HepG2 (cell line): ENCODE data around the gene SEC31A. TPM values are rescaled to one million over a fixed set of nuclear protein-coding genes. Genes with fewer than 3 reads are reported as not detected.

Source experiments
- ATAC-seq: fragments of 200-7000 bp; cut with Tn5 transposase; 3 replicates; pipeline ENCODE4 v1.9.1; 2020; ENCODE audit warnings: mild to moderate bottlenecking, moderate library complexity
- BruUV-seq: library from RNA; stranded (reverse); fragments of 400-500 nt; replicated peaks from 2 replicates; lab custom pipeline; 2021; lab: Mats Ljungman, UMichigan
- CTCF ChIA-PET: fragments of 300-600 bp; formaldehyde crosslinking; extraction: SDS; loops from one replicate; lab custom pipeline; 2021; ENCODE audit warnings: low total read pairs, inconsistent platforms, low intra/inter-chr PET ratio; lab: Yijun Ruan, JAX
- POLR2A ChIA-PET: fragments of 350-600 bp; sonication (Branson Sonifier 250); formaldehyde crosslinking; loops from one replicate; lab custom pipeline; 2020; ENCODE audit warnings: antibody characterized with exemption, inconsistent platforms; lab: Yijun Ruan, JAX
- DNase-seq: peaks from one replicate; pipeline ENCODE4 v3.0.0-alpha.2; 2015; ENCODE audit warnings: low spot score
- FAIRE-seq: peaks from 3 replicates; lab custom pipeline; 2011; peaks lifted over from hg19 to GRCh38; lab: Jason Lieb, UNC
- H2AFZ ChIP-seq: one replicate; pipeline ENCODE4 v1.6.1; 2011; ENCODE audit warnings: low read length, inconsistent platforms
- H3K27ac ChIP-seq: fragments of 300-600 bp; 3 replicates; pipeline ENCODE4 v1.8.0; 2011; ENCODE audit warnings: mixed run types, mild to moderate bottlenecking, mixed read lengths, low read length, inconsistent platforms; ENCODE audit not compliant: insufficient read depth; ENCODE audit errors: extremely low read length
- H3K27me3 ChIP-seq, 2 experiments: fragments of 200-600 bp in 1 of 2; 2 replicates in 1 of 2; 3 replicates in 1 of 2; pipeline versions ENCODE4 v1.6.0 to v1.8.0; 2011; ENCODE audit warnings: low read length in 2 of 2, mild to moderate bottlenecking in 2 of 2, moderate library complexity in 2 of 2, inconsistent platforms in 1 of 2; ENCODE audit not compliant: insufficient read depth in 2 of 2, control insufficient read depth in 1 of 2
- H3K36me3 ChIP-seq, 2 experiments: fragments of 200-600 bp in 1 of 2; replicated peaks in 1 of 2; 2 replicates in 1 of 2; 3 replicates in 1 of 2; pipeline versions ENCODE4 v1.5.1 to v1.8.0; 2011; ENCODE audit warnings: low read length in 2 of 2, inconsistent platforms in 1 of 2; ENCODE audit not compliant: insufficient read depth in 2 of 2, control insufficient read depth in 1 of 2
- H3K4me1 ChIP-seq: 2 replicates; pipeline ENCODE4 v1.5.1; 2012; ENCODE audit warnings: low read length, inconsistent platforms; ENCODE audit not compliant: insufficient read depth
- H3K4me2 ChIP-seq: 2 replicates; pipeline ENCODE4 v1.6.0; 2011; ENCODE audit warnings: low read depth, low read length, inconsistent platforms
- H3K4me3 ChIP-seq, 3 experiments: fragments of 200-600 bp in 1 of 3; sonication (generic), shearing (Covaris generic) in 1 of 3; replicated peaks in 1 of 3; 2 replicates each; pipeline ENCODE4 v1.5.1; 2011 to 2016; ENCODE audit warnings: low read length in 3 of 3, inconsistent platforms in 2 of 3, low read depth in 2 of 3, mild to moderate bottlenecking in 2 of 3, control low read depth in 1 of 3, mixed read lengths in 1 of 3; ENCODE audit not compliant: insufficient read depth in 1 of 3
- H3K79me2 ChIP-seq: one replicate; pipeline ENCODE4 v1.6.1; 2011; ENCODE audit warnings: low read length, inconsistent platforms; ENCODE audit not compliant: insufficient read depth
- H3K9ac ChIP-seq: 2 replicates; pipeline ENCODE4 v1.6.0; 2011; ENCODE audit warnings: mild to moderate bottlenecking, low read depth, low read length, inconsistent platforms; ENCODE audit not compliant: insufficient read depth
- H3K9me3 ChIP-seq: 2 replicates; pipeline ENCODE4 v1.5.1; 2012; ENCODE audit warnings: mild to moderate bottlenecking, low read length
- H4K20me1 ChIP-seq: 2 replicates; pipeline ENCODE4 v1.6.0; 2011; ENCODE audit warnings: inconsistent platforms, mild to moderate bottlenecking, low read length, moderate library complexity; ENCODE audit not compliant: insufficient read depth
- CCDC6 ChIP-seq: sonication (generic); formaldehyde crosslinking; IDR thresholded peaks from 2 replicates; pipeline ENCODE4 v1.8.1; 2022; ENCODE audit warnings: mild to moderate bottlenecking, missing genetic modification reagents, moderate library complexity
- CEBPB ChIP-seq: IDR thresholded peaks from 2 replicates; pipeline ENCODE4 v1.6.1; 2011; ENCODE audit warnings: low read depth, low read length, improper control_type of control experiment, borderline replicate concordance
- CREB1 ChIP-seq, 2 experiments: fragments of 450-650 bp in 1 of 2; IDR thresholded peaks; 2 replicates each; pipeline ENCODE4 v1.6.1; 2016 to 2017; ENCODE audit warnings: control low read depth in 1 of 2, mild to moderate bottlenecking in 1 of 2, missing compliant biosample characterization in 1 of 2, missing genetic modification characterization in 1 of 2
- HES4 ChIP-seq: sonication (generic); formaldehyde crosslinking; IDR thresholded peaks from 2 replicates; pipeline ENCODE4 v1.9.0; 2021; ENCODE audit warnings: mild to moderate bottlenecking, missing genetic modification reagents, borderline replicate concordance
- KLF6 ChIP-seq: IDR thresholded peaks from 2 replicates; pipeline ENCODE4 v1.8.0; 2016; ENCODE audit warnings: missing biosample characterization, missing genetic modification reagents
- KLF9 ChIP-seq: IDR thresholded peaks from 2 replicates; pipeline ENCODE4 v1.6.1; 2016; ENCODE audit warnings: low read depth
- NFIC ChIP-seq: IDR thresholded peaks from 2 replicates; pipeline ENCODE4 v1.6.1; 2012; ENCODE audit warnings: mild to moderate bottlenecking, low read length, inconsistent platforms
- SOX6 ChIP-seq, 2 experiments: fragments of 450-650 bp in 1 of 2; sonication (generic) in 1 of 2; formaldehyde crosslinking in 1 of 2; IDR thresholded peaks; 2 replicates each; pipeline versions ENCODE4 v1.4.0 to v1.6.1; 2017 to 2020; ENCODE audit warnings: antibody characterized with exemption in 1 of 2, mild to moderate bottlenecking in 1 of 2, missing genetic modification reagents in 1 of 2
- U2AF2 ChIP-seq: fragments of 200-400 bp; formaldehyde crosslinking; IDR thresholded peaks from 2 replicates; pipeline ENCODE4 v1.6.1; 2017; ENCODE audit warnings: low read depth, mild to moderate bottlenecking, low read length
- ZNF335 ChIP-seq: sonication (generic); formaldehyde crosslinking; IDR thresholded peaks from 2 replicates; pipeline ENCODE4 v1.4.0; 2020; ENCODE audit warnings: missing genetic modification reagents
- ZNF563 ChIP-seq: sonication (generic); formaldehyde crosslinking; IDR thresholded peaks from 2 replicates; pipeline ENCODE4 v1.8.0; 2022; ENCODE audit warnings: mild to moderate bottlenecking, moderate library complexity, missing genetic modification reagents
- WGBS: methylation state at CpG from one replicate; pipeline ENCODE4 v1.1.6; 2017; ENCODE audit warnings: low lambda C conversion rate; 5-methylcytosine and 5-hydroxymethylcytosine counted together
- in situ Hi-C: cut with HindIII; loops from 2 replicates; pipeline ENCODE4 v1.10.0; 2017; ENCODE audit warnings: low pct_unique_long_range_greater_than_20kb; ENCODE audit not compliant: extremely low pct_ligation_motif_present
- intact Hi-C: fragments of 100-400 bp; cut with micrococcal nuclease; formaldehyde crosslinking; loops from one replicate; pipeline ENCODE4 v1.10.0; 2022; ENCODE audit not compliant: unreplicated experiment
- polyA plus RNA-seq, 8 experiments: library from polyadenylated mRNA; depleted of rRNA in 3 of 8; stranded (reverse) in 7 of 8; unstranded in 1 of 8; fragments of >200 nt; fragmentation: Illumina TruSeq in 4 of 8; extraction: Trizol in 4 of 8; gene quantifications; 2 replicates each; pipeline versions ENCODE4 v1.2.1 to v1.2.3, GENCODE V29; 2011 to 2016; ENCODE audit warnings: low read depth in 4 of 8, missing spikeins in 1 of 8, mixed read lengths in 1 of 8; ENCODE audit not compliant: insufficient read depth in 1 of 8
- total RNA-seq, 5 experiments: library from RNA; depleted of rRNA; stranded (reverse); fragments of >200 nt; fragmentation: Illumina TruSeq; extraction: Trizol; gene quantifications; 2 replicates each; pipeline ENCODE4 v1.2.3, GENCODE V29; 2016; ENCODE audit warnings: low read depth in 1 of 5
- TF ChIP-seq, protein P1 (sequence below): sonication (generic); formaldehyde crosslinking; IDR thresholded peaks from 2 replicates; pipeline ENCODE4 v1.4.0; 2020; ENCODE audit warnings: missing genetic modification reagents
- TF ChIP-seq, protein P2 (sequence below): sonication (generic); formaldehyde crosslinking; IDR thresholded peaks from 2 replicates; pipeline ENCODE4 v1.5.0; 2020; ENCODE audit warnings: missing genetic modification reagents, mild to moderate bottlenecking, borderline replicate concordance
- TF ChIP-seq, protein P3 (sequence below): sonication (generic); formaldehyde crosslinking; IDR thresholded peaks from 2 replicates; pipeline ENCODE4 v1.5.1; 2020; ENCODE audit warnings: missing genetic modification reagents, mild to moderate bottlenecking, borderline replicate concordance
- TF ChIP-seq, protein P4 (sequence below): sonication (generic); formaldehyde crosslinking; IDR thresholded peaks from 2 replicates; pipeline ENCODE4 v1.4.0; 2020; ENCODE audit warnings: missing genetic modification reagents
- TF ChIP-seq, protein P5 (sequence below): sonication (generic); formaldehyde crosslinking; IDR thresholded peaks from 2 replicates; pipeline ENCODE4 v1.8.1; 2023; ENCODE audit warnings: mild to moderate bottlenecking, moderate library complexity, missing genetic modification reagents
- TF ChIP-seq, protein P6 (sequence below): conservative IDR thresholded peaks from 2 replicates; pipeline ENCODE4 v1.6.1; 2018; ENCODE audit warnings: missing genetic modification reagents

The SEC31A gene
- total and polyA plus RNA-seq, 2 of the 13 experiments (the other 11 are each of a cell fraction or from before 2014, with no cell fraction given), result 231 to 435 TPM

DNA sequence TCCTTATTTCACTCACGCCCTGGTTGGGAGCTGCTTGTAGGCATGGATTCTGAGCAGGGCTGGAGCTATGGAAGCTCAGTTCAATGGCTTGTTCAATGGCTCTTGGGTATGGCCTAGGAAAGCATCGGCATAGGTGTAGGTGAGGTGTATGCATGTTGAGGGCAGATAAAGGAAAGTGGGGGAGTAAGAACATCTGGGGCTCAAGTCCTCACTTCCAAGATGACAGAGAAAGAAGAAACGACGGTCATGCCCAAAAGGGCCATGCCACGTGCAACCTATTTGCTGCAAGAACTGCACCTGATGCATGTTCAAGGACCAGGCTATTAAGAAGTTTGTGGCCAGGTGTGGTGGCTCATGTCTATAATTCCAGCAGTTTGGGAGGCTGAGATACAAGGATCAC is 115.7 kb downstream of the SEC31A start:
- POLR2A ChIA-PET, result no interaction called here
- no TSS peak for BruUV-seq
- Histone ChIP-seq H3K27ac (no peak overlapping the region), H3K27me3 (peaks cover 0 to 17% of the 10 kb centered on the region in 2 experiments; a peak in 1 of 5 replicates), H3K9me3 (no peaks in the 10 kb centered on the region)
- intact Hi-C loops, result no loop called here
- TF ChIP-seq KLF6 (CRISPR knock-in tag) (no peak), SOX6 (IDR thresholded peaks at IDR 0.05) (no peak), SOX6 (CRISPR knock-in tag; IDR thresholded peaks at IDR 0.05) (no peak), U2AF2 (no peak), ZNF335 (no peak), HES4 (CRISPR knock-in tag) (no peak), CCDC6 (CRISPR knock-in tag) (no peak), ZNF563 (no peak), NFIC (no peak), KLF9 (CRISPR knock-in tag) (no peak), CEBPB (no peak), CREB1 (IDR thresholded peaks at IDR 0.05) (no peak), CREB1 (CRISPR knock-in tag; IDR thresholded peaks at IDR 0.05) (no peak)
- TF ChIP-seq, protein P1, sequence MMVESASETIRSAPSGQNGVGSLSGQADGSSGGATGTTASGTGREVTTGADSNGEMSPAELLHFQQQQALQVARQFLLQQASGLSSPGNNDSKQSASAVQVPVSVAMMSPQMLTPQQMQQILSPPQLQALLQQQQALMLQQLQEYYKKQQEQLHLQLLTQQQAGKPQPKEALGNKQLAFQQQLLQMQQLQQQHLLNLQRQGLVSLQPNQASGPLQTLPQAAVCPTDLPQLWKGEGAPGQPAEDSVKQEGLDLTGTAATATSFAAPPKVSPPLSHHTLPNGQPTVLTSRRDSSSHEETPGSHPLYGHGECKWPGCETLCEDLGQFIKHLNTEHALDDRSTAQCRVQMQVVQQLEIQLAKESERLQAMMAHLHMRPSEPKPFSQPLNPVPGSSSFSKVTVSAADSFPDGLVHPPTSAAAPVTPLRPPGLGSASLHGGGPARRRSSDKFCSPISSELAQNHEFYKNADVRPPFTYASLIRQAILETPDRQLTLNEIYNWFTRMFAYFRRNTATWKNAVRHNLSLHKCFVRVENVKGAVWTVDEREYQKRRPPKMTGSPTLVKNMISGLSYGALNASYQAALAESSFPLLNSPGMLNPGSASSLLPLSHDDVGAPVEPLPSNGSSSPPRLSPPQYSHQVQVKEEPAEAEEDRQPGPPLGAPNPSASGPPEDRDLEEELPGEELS (CRISPR knock-in tag), result no peak
- TF ChIP-seq, protein P2, sequence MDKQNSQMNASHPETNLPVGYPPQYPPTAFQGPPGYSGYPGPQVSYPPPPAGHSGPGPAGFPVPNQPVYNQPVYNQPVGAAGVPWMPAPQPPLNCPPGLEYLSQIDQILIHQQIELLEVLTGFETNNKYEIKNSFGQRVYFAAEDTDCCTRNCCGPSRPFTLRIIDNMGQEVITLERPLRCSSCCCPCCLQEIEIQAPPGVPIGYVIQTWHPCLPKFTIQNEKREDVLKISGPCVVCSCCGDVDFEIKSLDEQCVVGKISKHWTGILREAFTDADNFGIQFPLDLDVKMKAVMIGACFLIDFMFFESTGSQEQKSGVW (CRISPR knock-in tag), result no peak
- TF ChIP-seq, protein P3, sequence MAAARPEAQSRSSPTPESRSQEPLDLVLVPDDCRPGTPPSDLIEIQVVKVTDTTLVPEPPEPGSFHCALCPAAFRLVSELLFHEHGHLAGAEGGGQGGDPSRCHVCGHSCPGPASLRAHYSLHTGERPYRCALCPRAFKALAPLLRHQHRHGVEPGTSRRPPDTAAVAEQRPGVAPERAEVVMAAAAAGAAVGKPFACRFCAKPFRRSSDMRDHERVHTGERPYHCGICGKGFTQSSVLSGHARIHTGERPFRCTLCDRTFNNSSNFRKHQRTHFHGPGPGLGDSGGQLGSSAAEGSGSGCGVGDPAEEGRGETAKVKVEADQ (CRISPR knock-in tag), result no peak
- TF ChIP-seq, protein P4, sequence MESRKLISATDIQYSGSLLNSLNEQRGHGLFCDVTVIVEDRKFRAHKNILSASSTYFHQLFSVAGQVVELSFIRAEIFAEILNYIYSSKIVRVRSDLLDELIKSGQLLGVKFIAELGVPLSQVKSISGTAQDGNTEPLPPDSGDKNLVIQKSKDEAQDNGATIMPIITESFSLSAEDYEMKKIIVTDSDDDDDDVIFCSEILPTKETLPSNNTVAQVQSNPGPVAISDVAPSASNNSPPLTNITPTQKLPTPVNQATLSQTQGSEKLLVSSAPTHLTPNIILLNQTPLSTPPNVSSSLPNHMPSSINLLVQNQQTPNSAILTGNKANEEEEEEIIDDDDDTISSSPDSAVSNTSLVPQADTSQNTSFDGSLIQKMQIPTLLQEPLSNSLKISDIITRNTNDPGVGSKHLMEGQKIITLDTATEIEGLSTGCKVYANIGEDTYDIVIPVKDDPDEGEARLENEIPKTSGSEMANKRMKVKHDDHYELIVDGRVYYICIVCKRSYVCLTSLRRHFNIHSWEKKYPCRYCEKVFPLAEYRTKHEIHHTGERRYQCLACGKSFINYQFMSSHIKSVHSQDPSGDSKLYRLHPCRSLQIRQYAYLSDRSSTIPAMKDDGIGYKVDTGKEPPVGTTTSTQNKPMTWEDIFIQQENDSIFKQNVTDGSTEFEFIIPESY, result no peak
- TF ChIP-seq, protein P5, sequence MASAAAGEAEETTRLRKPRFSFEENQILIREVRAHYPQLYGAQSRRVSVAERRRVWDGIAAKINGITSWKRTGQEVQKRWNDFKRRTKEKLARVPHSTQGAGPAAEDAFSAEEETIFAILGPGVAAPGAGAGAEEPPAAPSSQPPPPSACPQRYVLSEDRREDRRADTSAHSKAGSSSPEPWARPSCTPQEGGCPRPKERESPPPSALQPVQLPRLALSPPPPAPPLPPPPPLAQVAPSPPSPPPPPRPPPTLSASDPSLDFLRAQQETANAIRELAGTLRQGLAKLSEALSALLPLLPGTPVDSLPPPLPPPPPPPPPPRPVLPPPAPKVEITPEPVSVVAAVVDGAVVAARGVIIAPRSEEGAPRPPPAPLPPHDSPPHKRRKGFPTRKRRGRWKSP, result no peak
- TF ChIP-seq, protein P6, sequence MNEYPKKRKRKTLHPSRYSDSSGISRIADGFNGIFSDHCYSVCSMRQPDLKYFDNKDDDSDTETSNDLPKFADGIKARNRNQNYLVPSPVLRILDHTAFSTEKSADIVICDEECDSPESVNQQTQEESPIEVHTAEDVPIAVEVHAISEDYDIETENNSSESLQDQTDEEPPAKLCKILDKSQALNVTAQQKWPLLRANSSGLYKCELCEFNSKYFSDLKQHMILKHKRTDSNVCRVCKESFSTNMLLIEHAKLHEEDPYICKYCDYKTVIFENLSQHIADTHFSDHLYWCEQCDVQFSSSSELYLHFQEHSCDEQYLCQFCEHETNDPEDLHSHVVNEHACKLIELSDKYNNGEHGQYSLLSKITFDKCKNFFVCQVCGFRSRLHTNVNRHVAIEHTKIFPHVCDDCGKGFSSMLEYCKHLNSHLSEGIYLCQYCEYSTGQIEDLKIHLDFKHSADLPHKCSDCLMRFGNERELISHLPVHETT (CRISPR knock-in tag), result no peak
- TF ChIP-seq, all 625 proteins: peak for 0
- Histone ChIP-seq H4K20me1 (no peaks in the 10 kb centered on the region), H3K36me3 (no peaks in the 10 kb centered on the region), H3K4me3 (no peak overlapping the region), H3K4me2 (no peak overlapping the region), H2AFZ (no peak overlapping the region), H3K9ac (no peak overlapping the region), H3K79me2 (no peaks in the 10 kb centered on the region), H3K4me1 (peaks cover 2% of the 10 kb centered on the region)
- CTCF ChIA-PET, result no interaction called here
- in situ Hi-C loops, result no loop called here
- WGBS, result 56% methylated on average over 5 of the region's 5 CpGs
- ATAC-seq (no peak), FAIRE-seq (no peak), DNase-seq (no peak)
